ENCODE results near the gene PSME3IP1.

Gene PSME3IP1

DNA sequence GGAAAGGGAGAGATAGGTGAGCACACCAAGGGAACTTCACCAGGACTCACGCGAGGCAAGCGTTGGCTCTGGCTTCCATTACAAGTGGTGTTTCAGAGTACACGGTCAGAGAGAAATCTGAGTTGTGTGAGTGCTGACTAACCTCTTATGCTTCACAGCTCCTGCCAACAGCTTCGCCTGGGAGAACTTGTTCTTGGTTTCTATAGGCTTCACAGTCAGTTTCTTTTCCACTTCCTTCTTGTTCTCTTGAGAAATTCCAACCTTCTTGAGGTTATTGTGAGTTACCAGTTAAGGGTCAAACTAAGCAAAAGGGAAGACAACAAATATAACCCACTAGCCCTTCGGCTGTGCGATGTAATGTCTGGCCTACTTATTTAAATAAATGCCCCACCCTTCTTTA lies 18.9 kb downstream of the PSME3IP1 start:
- no peak for DNase-seq

DNA sequence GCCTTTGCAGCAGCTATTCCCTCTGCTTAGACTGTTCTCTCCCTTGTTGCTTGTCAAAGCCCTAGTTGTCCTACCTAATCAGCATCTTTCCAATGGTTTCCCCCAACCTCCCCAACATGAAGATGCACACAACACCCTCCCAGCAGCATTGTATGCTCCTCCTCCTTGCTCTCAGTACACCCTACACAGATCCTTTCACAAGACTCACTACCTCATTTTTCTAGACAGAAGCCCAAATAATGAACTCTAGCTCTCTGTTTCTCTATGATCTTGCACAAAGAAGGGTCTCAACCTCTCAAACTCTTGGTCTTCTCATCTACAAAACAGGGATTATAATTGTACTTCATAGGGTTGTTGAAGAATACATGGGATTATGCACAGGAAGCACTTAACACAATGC lies 19.4 kb downstream of the PSME3IP1 start:
- DNase-seq, result no peak

DNA sequence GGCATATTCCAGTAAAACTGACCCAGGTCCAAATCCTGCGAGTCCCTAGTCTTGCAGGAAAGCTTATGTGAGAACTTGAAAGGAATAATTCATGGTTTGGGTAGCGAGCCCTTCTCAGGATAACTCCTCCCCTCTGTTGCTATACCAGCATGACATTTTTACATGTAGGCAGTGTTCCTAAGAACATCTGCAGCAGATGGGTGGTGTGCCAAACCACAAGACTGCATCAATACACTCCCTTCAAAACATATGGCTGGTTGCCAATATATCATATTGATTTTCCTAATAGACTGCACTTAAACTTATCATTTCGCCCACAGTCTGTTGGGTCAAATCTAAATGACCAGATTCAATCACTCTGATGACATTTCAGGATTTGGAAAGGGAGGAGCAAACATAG lies 19.9 kb downstream of the PSME3IP1 start:
- DNase-seq, result no peak

DNA sequence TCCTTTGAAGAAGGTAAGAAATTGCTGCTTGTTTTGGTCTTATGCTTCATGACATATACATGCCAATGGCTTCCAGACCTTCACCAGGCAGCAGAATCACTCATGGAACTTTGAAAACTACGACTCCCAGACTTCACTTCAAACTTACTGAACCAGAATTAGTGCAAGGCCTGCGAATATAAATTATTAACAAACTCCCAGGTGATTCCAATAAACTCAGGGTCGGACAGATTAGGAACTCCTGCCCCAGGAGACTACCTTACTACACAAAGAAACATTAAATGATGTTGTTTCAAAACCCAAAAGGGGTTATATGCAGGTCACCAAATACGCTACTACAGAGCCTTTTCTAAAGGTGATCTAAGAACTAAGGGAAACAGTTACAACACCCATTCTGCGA lies 20.4 kb downstream of the PSME3IP1 start:
- no peak for DNase-seq

DNA sequence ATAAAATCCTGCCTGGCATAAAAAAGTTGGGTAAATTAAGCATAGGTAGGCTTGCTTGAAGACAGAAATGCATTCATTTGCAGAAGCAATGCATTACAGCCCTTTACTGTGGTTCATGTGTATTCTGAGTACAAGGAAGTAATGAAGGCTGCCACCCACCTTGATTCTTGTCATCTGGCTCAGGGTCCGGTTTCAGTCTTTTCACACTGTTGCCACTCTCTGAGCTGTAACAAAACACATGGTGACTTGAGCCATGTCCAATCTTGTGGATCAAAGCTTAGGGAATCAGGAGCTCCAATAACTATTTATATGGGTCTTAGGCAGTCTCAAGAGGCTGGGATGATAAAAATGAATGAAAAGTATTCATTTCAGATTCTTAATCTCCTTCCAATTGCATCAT lies 22.0 kb downstream of the PSME3IP1 start:
- DNase-seq, result no peak

DNA sequence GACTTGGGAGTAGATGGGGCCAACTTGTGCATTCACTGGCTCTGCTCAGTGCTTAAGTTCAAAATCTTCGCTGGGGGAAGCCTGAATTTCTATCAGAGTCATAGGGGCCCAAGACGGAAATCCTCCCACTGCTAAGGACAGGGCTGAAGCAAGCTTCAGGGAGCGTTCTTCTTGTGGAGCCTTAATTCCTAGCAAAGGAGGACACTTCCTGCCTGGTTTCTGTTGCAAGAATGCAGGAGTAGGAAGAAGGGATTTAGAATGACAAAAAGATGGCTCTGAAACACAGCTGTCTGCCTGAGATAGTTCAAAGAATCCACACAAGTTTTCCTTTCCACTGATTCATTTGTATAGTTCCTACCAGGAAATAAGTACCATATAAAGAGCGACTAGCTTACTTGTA lies 26.4 kb downstream of the PSME3IP1 start:
- no peak for DNase-seq

DNA sequence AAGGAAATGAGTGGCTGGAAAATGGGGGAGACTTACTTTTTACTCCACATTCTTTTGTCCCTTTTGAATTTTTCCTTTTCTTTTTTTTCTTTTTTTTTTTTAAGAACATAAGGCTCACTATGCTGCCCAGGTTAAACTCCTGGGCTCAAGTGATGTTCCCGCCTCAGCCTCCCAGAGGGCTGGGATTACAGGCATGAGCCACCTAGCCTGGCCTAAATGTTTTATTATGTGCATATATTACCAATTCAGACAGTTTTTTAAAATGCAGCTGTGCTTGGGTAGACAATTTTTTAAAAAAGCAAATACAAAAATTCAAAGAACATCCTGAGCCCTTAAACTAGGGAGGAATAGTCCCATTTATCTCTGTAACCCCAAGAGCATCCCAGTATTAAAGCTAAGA lies 28.3 kb downstream of the PSME3IP1 start:
- DNase-seq, result no peak

DNA sequence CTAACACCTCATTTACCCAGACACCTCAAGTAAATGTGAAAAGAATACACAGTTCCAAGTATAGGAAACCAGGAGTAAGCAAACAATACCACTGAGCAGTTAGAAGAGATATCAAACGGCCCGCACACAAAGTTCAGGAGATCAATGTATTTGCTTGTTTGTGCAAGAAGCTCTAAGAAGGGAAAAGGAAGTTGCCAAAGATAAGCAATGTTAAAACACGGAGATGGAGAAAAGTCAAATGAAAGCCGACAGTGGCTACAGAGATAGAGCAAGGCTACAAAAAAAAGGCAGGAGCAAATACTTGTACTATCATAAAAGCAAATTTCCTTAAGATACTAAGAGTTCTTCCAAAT lies 29.5 kb downstream of the PSME3IP1 start:
- no peak for DNase-seq

DNA sequence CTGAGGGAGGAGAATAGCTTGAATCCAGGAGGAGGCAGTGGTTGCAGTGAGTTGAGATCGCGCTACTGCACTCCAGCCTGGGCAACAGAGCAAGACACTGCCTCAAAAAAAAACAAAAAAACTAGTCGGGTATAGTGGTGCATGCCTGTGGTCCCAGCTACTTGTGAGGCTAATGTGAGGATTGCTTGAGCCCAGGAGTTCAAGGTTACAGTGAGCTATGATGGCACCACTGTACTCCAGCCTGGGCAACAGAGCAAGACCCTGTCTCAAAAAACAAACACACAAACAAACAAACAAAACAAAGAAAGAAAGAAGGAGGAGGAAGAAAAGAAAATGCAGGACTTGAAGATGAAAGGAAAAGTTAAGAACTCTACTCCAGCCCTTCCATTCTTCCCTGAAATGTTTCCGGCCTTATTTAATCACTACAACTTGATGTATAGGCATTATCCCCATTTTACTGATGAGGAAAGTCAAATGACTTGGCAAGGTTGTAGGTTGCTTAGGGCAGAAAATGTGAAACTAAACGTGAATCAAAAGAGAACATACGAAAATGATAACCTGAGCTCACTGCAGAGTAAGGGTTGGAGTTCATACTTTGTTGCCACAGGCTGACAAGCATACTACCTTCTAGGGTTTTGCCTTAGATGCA lies 30.0 kb downstream of the PSME3IP1 start:
- DNase-seq, result no peak

DNA sequence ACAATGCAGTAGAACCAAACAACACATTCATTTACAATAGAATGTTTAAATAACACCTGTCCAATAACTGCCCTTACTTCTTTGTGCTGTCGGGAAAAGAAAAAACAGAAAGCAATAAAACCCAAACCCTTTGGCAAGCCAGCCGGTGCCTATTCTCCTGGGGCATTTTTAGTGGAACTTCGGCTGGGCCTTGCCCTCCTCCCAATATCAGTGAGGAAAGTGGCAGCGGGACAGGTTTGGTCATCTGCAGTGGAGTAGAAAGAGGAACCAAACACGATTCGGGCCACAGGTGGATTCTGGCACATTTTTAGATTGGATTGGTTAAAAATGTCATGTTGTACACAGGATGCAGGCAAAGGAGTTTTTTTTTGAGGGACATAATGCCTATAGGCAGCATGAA lies 32.0 kb downstream of the PSME3IP1 start:
- DNase-seq, result no peak

DNA sequence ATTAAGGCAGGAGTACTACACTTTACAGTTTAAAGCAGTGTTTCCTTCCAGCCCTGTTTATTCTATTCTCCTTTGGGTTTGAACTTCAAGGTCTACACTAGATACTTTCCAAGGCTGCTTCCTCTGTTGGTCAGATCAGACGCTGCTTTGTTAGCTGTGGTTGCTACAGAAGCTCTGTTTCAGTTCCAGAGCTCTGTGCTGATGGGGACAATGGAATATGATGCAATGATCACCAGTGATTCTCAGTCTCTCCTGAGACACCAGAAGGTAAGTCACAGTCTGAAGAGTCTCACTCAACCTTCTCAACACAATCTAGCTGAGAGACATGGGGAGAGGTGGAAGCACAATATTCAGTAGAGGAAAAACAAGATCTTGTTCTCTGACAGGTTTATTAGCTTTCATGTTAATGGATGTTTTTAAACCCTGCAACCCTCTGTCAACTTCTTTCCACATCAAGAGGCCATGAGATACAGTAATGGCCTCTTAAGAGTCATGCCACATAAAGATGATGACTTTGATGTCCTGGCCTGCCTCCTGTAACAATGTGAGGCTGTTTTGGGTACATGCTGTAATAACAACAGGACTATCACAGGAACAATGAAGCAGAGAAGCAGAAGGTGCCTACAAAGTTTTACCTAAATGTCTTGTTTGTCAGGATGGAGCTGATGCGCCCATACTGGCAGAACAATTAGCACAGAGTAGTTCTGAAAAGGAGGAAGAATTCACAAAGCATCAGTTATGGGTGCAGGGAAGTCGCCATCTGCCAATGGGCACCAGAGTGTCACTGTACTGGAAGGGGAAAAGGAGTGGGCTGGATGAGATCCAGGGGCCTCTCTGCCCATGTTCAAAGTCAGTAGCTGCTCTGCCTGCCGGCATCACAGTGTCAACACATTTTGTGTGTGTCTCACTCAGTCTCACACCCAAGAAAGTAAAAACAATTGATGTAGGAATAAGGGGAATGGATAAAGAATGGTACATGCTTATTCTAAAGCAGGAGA lies 33.4 kb downstream of the PSME3IP1 start:
- DNase-seq, result no peak

DNA sequence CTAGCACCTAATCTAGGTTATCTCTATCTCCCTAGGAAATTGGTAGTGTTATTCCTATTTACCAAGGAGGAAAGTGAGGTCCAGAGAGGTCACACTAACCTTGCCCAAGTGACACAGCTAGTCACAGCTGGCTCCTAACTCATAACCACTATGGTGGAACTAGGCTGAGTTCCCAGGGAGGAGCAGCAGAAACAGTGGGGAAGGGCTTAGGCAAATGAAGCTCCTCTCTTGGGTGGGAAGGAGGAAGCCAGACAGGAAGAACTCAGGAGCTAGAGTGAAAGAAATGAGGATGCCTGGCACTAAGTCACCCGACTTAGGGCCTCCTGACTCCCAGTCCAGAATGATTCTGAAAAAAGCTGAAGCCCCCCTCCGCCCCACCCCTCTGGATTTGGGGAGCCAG lies 34.5 kb downstream of the PSME3IP1 start:
- DNase-seq, result no peak

DNA sequence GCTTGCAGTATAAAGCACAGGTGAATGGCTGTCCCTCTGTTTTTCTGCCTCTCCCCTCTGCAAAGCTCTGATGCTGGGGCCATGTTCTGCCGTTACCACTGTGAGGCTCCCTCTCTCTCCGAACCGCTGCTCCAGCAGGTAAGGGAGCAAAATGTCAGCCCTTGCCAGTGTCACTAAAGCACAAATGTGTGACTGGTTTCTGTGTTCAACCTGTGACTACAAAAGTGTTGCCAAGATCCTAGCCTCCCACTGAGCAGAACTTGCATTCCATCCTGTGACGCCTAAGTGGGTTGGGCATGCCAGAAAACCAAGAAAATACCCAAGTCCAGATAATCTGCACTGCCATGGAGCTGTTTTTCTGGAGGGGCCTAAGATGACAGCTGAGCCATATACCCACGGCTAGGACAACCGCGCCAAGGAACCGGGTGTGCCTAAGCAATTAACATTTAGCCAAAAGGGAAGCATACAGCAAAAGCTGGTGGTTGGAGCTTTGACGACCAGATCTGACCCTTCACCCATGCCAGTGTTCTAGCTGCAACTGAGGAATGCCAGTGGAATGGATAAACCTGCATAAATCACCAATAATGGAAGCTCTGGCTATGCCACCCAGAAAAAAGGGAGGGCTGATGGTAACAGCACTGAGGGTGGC lies 35.0 kb downstream of the PSME3IP1 start:
- no peak for DNase-seq

DNA sequence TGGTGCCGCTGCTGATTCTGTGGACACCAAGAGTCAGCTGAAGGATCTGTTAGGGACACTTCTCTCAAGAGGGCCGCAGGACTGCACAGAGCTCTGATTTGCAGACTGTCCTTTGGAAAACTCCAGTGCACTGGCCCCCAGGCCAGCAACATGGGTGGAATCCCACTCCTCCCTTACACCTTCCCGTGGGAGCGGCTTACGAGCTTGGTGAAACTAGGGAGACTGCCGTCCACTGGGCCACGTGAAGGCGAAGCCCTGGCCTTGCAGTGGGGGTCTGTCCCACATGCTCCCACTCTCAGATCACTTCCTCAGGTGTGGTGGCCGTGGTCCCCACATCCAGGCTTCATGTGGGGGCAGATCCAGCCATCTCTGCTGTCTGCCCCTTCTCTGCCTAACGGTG lies 36.4 kb downstream of the PSME3IP1 start:
- DNase-seq, result no peak

DNA sequence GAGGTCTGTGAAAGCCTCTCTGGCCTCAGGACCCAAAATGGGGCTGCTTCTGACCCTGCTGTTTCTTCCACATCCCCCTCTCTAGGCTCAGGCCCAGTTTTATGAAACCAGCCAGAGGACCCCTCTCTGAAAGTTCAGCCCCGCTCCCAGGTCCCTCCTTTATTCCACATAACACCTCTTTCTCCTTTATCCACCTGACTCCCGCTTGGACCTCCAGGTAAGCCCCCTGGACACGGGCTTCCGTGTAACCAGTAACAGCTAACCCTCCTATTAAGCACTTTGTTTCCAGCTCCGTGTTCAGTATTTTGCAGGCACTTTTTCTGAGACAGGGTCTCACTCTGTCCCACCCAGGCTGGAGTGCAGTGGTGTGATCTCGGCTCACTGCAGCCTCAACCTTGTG lies 37.4 kb downstream of the PSME3IP1 start:
- DNase-seq, result no peak

DNA sequence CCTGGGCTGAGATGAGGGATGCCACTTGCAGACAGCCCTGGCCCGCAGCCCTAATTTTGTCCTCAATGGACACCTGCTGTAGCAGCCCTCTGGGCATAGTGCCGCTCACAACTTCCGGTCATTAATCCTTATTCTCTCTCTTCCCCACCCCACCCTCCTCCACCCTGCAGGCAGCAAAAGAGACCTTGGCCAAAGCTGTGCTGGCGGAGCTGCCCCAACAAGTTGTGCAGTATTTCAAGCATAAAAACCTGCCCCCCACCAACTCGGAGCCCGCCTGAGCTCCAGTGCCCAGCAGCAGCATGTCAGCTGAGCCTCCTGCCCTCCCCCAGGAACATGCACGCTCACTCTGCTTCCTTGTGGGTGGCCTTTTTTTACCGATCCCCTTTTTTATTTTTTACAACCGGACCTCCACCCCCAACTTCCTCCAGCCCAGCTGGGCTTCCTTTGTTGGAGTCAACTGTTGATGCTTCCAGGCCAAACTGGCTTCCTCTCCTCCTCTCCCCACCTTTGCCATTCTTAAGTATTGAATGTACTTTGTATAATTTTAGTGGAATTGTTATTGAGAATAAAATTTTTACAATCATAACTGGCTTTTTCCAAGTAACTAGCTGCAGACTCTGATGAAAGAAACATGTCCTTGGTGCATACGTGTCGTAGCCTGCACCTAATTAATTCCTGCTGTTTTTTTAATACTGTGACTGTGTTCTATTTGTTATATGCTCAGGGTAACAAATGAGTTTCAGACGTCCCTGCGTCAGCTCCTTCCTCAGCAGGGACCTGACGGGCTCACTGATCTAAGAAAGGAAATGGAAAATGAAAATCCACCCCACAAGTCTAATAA lies 38.2 kb downstream of the PSME3IP1 start:
- no peak for DNase-seq

DNA sequence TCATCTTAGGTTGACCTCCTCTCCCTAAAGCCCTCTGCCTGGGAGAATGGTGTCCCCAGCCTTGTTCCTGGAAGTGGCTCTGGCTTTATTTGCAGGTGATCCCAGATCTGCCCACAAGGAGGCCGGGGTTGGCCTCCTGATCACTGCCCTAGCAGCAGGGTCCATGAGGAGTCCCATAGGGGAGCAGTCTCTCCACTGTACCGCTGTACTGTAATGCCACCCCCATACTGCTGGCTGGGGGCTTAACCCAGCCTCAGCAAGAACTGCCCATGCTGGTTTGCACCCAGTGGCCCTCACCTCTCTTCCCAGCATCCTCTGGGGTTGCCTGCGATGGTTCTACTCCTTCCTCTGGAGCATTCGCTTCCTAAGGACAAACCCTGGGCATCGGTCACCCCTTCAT lies 39.1 kb downstream of the PSME3IP1 start:
- DNase-seq, result no peak

DNA sequence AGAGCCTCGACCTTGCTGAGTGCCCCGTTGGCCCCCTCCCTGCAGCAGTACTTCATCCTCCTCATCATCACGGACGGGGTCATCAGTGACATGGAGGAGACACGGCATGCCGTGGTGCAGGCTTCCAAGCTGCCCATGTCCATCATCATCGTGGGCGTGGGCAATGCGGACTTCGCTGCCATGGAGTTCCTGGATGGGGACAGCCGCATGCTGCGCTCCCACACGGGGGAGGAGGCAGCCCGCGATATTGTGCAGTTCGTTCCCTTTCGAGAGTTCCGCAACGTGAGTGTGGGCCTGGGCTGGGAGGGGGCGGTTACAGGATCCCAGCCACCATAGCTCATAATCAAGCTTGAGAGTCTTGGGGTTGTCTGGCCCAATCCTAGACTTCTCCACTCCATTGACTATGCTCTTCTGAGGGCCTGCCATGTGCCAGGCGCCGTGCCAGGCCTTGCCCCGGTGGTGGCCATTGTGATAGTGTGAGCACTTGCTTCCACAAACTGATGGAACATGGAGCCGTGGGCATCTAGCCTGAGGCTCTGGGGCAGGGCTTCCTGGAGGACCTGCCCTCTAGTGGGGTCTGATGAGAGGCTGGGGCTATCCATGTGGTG lies 39.7 kb downstream of the PSME3IP1 start:
- no peak for DNase-seq

DNA sequence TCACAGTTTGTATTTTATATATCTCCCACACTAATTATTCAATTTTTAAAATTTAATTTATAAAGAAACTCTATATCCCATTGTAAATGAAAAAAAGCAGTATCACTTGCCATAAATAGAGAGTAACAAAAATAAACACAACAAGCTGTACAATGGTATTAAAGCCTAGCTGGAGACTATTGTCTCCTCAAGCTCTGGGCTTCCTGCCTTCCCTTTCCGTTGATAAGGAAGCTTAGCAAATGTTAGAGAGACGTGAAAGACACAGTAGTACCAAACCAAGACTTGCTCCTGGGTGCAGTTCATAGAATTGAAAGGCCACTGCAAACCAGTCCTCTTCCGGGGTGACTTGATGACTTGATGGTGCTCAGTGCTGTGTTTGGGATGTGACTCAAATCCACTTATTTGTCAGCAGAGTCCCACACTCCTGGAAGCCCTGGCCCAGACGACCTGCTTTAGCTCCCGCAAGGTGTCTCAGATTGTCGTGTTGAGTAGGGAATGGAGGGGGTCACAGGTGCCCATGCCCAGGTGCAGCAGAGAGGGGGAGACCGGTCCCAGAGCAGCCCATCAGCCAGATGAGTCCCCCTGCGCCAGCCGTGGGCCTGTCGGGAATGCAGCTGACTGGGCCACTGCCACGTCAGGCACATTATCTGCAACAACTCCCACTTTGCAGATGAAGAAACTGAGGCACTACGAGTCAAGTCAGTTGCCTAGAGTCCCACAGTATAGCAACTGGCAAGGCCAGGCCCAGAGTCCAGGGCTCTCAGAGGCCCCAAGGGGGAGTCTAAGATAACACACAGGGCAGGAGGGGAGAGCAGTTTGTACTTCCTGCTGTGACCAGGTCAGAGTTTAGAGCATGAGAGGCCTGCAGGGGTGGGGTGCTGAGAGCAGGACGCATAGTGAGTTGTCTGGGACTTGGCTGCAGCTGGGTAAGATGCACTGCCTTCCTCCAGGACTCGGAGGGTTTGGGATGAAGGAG lies 40.5 kb downstream of the PSME3IP1 start:
- DNase-seq, result no peak

DNA sequence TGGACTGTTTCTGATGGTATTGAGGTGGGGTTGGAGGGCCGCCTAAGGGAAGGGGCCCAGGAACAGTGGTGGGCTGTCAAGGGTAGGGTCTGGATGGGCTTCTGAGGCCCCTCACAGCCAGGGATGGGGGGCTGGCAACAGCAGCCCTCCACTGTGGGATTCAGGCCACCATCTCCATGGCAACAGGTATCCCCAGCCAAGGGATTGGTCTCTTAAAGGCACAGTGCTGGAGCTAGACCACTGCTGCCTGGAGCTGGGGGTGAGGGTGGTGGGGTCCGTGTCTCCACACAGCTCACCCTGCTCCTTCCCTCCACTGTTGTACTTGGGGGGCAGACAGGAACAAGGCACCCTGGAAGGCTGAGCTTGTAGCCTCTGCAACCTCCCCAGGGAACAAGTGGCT lies 41.8 kb downstream of the PSME3IP1 start:
- no peak for DNase-seq

Measured in cortex of kidney (tissue), 1 donor.